A673 (cell line): ENCODE results near the gene DNM2. TPM values are rescaled to one million over a fixed set of nuclear protein-coding genes. Genes with fewer than 3 reads are reported as not detected.
"Not testable (repeated sequence)": the region's sequence is repeated elsewhere in the genome, so short reads cannot be mapped to it uniquely, and the experiment has no call there.

Experiments used
- BruUV-seq: library from RNA; stranded (reverse); fragments of 400-500 nt; replicated peaks from 2 replicates; lab custom pipeline; 2021; lab: Mats Ljungman, UMichigan
- CTCF ChIA-PET: fragments of 300-600 bp; sonication (Branson Sonifier 250); formaldehyde crosslinking; loops from one replicate; lab custom pipeline; 2022; ENCODE audit warnings: antibody characterized with exemption; lab: Charles Lee
- POLR2A ChIA-PET: fragments of 300-600 bp; sonication (Branson Sonifier 250); formaldehyde crosslinking; loops from one replicate; lab custom pipeline; 2022; ENCODE audit warnings: antibody characterized with exemption; ENCODE audit not compliant: low non-redundant PET; lab: Charles Lee
- DNase-seq: peaks from one replicate; pipeline ENCODE4 v3.0.0-alpha.2; 2015; ENCODE audit warnings: low spot score
- H3K27ac ChIP-seq: fragments of 200-600 bp; sonication (generic); 2 replicates; pipeline ENCODE4 v1.5.1; 2016; ENCODE audit warnings: mixed run types, low read depth, mild to moderate bottlenecking, mixed read lengths, antibody characterized with exemption, low read length; ENCODE audit not compliant: poor library complexity, severe bottlenecking
- H3K27me3 ChIP-seq: fragments of 200-600 bp; sonication (generic); replicated peaks from 2 replicates; pipeline ENCODE4 v1.6.1; 2017; ENCODE audit warnings: mixed run types, low read depth, mild to moderate bottlenecking, mixed read lengths, antibody characterized with exemption, low read length; ENCODE audit not compliant: insufficient read depth, poor library complexity
- H3K36me3 ChIP-seq: fragments of 200-600 bp; sonication (generic); 2 replicates; pipeline ENCODE4 v1.6.1; 2016; ENCODE audit warnings: mixed run types, mild to moderate bottlenecking, mixed read lengths, antibody characterized with exemption, low read length; ENCODE audit not compliant: insufficient read depth, poor library complexity, severe bottlenecking
- H3K4me1 ChIP-seq: fragments of 200-600 bp; sonication (generic); 2 replicates; pipeline ENCODE4 v1.6.1; 2017; ENCODE audit warnings: mixed run types, mild to moderate bottlenecking, mixed read lengths, antibody characterized with exemption, low read length; ENCODE audit not compliant: insufficient read depth, poor library complexity, severe bottlenecking
- H3K4me3 ChIP-seq: fragments of 200-600 bp; sonication (generic); 2 replicates; pipeline ENCODE4 v1.5.1; 2016; ENCODE audit warnings: low read depth, mixed run types, mild to moderate bottlenecking, mixed read lengths, low read length; ENCODE audit not compliant: poor library complexity, severe bottlenecking
- H3K9me3 ChIP-seq: fragments of 200-600 bp; sonication (generic); 2 replicates; pipeline ENCODE4 v1.6.1; 2016; ENCODE audit warnings: mixed run types, low read depth, mild to moderate bottlenecking, mixed read lengths, antibody characterized with exemption, low read length; ENCODE audit not compliant: poor library complexity, severe bottlenecking
- CTCF ChIP-seq: fragments of 300-800, 200-600 bp; sonication (generic); conservative IDR thresholded peaks from 2 replicates; pipeline ENCODE4 v1.5.1; 2017; ENCODE audit warnings: low read depth, mild to moderate bottlenecking, antibody characterized with exemption, low read length, moderate library complexity, mixed read lengths
- EZH2 ChIP-seq: fragments of 200-600 bp; sonication (generic); IDR thresholded peaks from 2 replicates; pipeline ENCODE4 v1.6.1; 2017; ENCODE audit warnings: borderline replicate concordance, low read depth, mild to moderate bottlenecking, mixed read lengths, antibody characterized with exemption, low read length; ENCODE audit not compliant: poor library complexity, severe bottlenecking
- intact Hi-C: fragments of 100-400 bp; cut with micrococcal nuclease; formaldehyde crosslinking; loops from one replicate; pipeline ENCODE4 v1.10.0; 2022; ENCODE audit not compliant: unreplicated experiment
- total RNA-seq: library from RNA; stranded (reverse); gene quantifications from 2 replicates; pipeline ENCODE4 v1.2.3, GENCODE V29; 2021

Gene DNM2
- total RNA-seq, 1 experiment from 2014 or later, result 143 TPM

GRCh38 chr19:10868872-10869547, 151.1 kb downstream of the DNM2 start:
- TF ChIP-seq EZH2 (no peak), CTCF (no peak)
- Histone ChIP-seq H3K9me3 (no peaks in the 10 kb centered on the region), H3K27me3 (no peaks in the 10 kb centered on the region), H3K36me3 (no peaks in the 10 kb centered on the region), H3K4me3 (no peak overlapping the region), H3K4me1 (peaks cover 14% of the 10 kb centered on the region), H3K27ac (no peak overlapping the region)
- DNase-seq, result no peak
- intact Hi-C loops, result loop anchor here (10.0 kb wide), 1 partner anchor 284 kb away; the partner anchor contains the start of gene AP1M2
- BruUV-seq, result no TSS peak
- CTCF ChIA-PET, result no interaction called here
- POLR2A ChIA-PET, result no interaction called here

GRCh38 chr19:10869872-10870311, 152.0 kb downstream of the DNM2 start:
- H3K4me3 ChIP-seq, BruUV-seq, DNase-seq, H3K9me3 ChIP-seq, H3K27me3 ChIP-seq, H3K36me3 ChIP-seq, H3K27ac ChIP-seq: not testable (repeated sequence)
- intact Hi-C loops, result loop anchor here (5.0 to 10.0 kb wide), 2 partner anchors 57 to 285 kb away; partner anchors contain the start of genes AP1M2, TIMM29 and YIPF2
- ChIA-PET POLR2A (interaction anchor here (1.0 kb wide), 1 partner anchor 15 kb away, joined by 3 read pairs; no protein-coding TSS in a partner anchor), CTCF (interaction anchor here (0.6 kb wide), 1 partner anchor 303 kb away, joined by 11 read pairs; no protein-coding TSS in a partner anchor)
- peaks cover 11% of the 10 kb centered on the region for H3K4me1 ChIP-seq

DNA sequence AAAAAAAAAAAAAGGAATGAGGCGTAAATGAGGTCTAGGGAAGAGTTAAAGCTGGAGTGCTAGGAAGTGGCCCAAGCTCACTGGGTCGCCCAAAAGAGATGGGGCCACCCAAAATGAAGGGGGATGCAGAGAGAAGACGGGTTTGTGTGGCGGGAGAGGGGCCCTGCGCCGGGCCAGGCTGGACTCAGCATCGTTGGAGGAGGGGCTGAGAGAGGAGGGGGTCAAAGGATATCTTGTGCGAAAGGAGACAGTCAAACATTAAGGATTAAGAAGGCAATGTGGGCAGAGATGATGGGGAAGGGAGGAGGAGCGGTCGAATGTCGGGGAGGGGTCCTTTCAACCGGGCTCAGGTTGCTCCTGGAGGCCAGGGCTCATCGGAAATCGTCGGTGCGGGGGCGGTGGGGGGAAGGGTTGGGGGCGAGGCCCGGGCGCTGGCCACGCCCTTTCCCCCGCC, 152.6 kb downstream of the DNM2 start:
- no peak for DNase-seq
- H3K4me3 ChIP-seq, result peak overlapping the region; percentile 43
- no peaks in the 10 kb centered on the region for H3K36me3 ChIP-seq
- intact Hi-C loops, result loop anchor here (5.0 kb wide), 1 partner anchor 57 kb away; the partner anchor contains the start of genes TIMM29 and YIPF2
- H3K4me1 ChIP-seq, result peaks cover 11% of the 10 kb centered on the region
- TF ChIP-seq CTCF (no peak), EZH2 (no peak)
- POLR2A ChIA-PET, result interaction anchor here (1.0 to 1.1 kb wide), 2 partner anchors 16 to 35 kb away, joined by 3 to 11 read pairs; no protein-coding TSS in a partner anchor
- CTCF ChIA-PET, result interaction anchor here (0.5 to 1.0 kb wide), 5 partner anchors 12 to 304 kb away, joined by 3 to 11 read pairs (median 7); partner anchors contain the start of gene DNM2
- BruUV-seq, result no TSS peak
- H3K9me3 ChIP-seq, result no peaks in the 10 kb centered on the region
- H3K27me3 ChIP-seq, result no peaks in the 10 kb centered on the region
- peak overlapping the region; percentile 55 for H3K27ac ChIP-seq
